Nucleus accumbens (tissue), 56 donors: ENCODE data around the gene CCDC69.

Experiments used
- DNase-seq, 56 donors: peaks; one replicate each; lab custom pipeline; 2025; lab: John Stamatoyannopoulos, UW

CCDC69 gene

DNA sequence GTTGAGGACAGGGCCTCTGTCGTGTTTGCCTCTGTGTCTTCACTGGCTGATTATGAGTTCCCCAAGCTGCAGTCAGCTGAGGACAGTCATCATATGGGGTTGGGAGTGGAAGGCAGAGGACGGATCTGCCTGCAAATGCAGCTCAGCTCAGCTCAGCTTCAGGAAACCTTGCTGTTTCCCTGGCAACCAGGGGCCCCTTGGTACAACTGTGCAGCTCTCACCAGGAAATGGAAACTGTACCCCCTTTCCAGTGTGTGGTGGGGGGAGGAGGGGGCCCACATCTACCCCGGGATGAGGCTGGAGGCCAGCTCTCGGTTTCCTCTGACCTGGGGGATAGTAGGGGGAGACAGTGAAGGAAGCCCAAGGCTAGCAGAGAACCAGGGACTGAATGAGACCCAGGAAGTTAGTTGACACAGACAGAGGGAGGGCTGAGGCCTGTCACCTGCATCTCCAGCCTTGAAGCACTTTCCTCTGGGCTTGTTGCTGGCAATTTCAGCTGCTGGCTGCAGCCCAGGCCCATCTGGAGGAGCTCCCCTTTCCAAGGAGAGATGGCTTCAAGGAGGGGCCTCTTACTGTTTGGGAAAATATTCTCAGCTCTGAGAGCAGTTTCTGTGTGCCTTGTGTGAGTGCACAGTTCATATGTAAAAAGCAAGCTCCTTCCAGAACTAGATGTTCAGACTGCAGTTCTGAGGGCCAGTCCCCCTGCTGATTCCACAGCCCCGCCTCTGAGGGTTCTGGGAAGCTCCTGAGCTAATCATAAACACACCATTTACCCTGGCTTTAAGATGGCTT lies 73.2 kb downstream of the CCDC69 start:
- peak in 33 of 56 donors; percentile 13 to 78 (median 42) for DNase-seq

DNA sequence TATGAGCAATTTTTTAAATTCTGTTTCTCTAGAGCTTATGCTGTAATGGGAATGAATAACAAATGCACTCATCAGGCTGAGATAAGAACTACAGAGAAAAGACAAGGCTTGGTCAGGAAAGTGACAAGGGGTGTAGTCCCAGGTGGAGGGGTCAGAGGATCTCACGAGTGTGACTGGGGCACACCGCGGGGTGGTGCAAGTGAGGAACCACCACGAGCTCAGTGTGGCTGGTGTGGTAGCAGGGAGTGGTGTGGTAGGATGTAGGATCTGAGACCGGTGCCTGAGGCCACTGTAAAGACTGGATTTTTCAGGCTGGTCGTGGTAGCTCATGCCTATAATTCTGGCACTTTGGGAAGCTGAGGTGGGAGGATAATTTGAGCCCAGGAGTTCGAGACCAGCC lies 75.3 kb downstream of the CCDC69 start:
- DNase-seq, result no peak

DNA sequence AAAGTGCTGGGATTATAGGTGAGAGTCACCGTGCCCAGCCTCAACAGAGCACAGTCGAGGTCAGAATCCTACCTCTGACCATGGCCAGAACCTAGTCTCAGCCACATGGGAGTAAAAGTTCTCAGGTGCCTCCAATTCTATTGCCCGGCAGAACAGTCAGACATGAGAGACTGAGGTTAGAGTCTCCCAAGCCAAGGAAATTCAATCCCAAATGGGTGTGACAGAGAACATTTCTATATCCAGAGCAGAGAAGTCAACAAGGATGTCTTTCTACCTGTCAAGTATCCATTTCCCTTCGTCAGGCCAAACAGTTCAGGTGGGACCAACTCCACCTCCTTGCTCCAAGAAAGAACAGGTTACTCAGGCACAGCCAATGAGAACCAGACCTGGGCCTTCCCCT lies 76.9 kb downstream of the CCDC69 start:
- no peak for DNase-seq

DNA sequence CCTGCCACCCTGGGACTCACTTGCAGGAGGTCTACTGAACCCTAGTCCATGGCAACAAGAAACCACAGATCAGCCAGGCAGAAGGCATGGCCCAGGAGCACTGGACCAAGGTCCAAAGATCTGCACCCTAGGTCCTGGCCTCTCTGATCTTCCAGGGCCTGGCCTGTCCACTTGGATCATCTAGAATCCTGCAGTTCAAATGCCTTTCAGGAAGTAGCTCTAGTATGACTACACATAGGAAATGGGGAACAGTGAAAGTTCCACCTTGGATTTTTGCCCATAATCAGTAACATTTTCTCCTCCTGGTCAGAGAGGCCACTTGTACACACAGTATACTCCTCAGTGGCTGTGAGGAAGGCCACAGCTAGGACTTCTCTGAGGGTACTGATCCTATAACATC lies 77.8 kb downstream of the CCDC69 start:
- DNase-seq, result no peak

- peak in 1 of 56 donors; percentile 7 for DNase-seq
These were observed 79.0 kb downstream of the CCDC69 start for GRCh38 chr5:151144922-151145321.

DNA sequence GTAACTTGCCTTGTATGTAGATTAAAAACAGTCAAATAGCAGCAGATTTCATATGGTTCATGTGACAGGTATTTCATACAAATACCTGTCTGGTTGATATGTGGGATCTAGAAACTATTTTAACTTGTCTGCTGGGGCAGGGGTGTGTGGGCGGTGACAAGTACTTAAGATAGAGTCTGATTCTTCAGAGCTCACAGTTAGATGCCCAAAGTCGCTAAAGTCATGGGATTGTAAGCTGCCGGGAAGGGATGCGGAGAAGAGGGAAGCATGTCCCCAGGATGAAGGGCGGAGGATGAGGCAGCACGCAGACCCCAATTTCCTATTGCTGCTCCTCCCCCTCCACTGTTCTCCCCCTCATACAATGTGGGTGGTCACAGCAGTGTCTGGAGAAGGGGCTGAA lies 79.6 kb downstream of the CCDC69 start:
- peak in 19 of 56 donors; percentile 4 to 83 (median 46) for DNase-seq

DNA sequence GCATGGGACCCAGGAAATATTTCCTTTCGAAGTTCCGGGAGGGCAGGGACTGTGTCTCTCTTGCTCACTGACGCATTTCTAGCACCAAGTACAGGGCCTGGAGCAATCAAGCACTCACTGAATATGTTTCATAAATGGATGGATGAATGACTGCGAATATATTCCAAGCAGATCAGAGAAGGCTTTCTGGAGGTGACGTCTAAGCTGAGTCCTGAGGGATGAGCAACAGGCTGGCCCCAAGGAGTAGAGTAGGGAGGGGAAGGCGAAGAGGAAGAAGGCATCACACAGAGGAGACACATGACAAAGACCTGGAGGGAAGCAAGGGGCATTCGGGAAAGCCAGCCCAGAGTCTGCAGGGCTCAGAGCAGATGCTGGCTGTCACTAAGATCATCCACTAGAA lies 80.2 kb downstream of the CCDC69 start:
- DNase-seq, result no peak

- DNase-seq, result no peak
These were observed 81.0 kb downstream of the CCDC69 start for GRCh38 chr5:151142933-151143332.

GRCh38 chr5:151141535-151141934 lies 82.4 kb downstream of the CCDC69 start:
- no peak for DNase-seq

GRCh38 chr5:151140686-151141459 lies 83.0 kb downstream of the CCDC69 start:
- peak in 13 of 56 donors; percentile 13 to 59 (median 28) for DNase-seq

GRCh38 chr5:151139646-151140045 lies 84.2 kb downstream of the CCDC69 start:
- no peak for DNase-seq

- no peak for DNase-seq
These were observed 84.9 kb downstream of the CCDC69 start for GRCh38 chr5:151139015-151139414.

DNA sequence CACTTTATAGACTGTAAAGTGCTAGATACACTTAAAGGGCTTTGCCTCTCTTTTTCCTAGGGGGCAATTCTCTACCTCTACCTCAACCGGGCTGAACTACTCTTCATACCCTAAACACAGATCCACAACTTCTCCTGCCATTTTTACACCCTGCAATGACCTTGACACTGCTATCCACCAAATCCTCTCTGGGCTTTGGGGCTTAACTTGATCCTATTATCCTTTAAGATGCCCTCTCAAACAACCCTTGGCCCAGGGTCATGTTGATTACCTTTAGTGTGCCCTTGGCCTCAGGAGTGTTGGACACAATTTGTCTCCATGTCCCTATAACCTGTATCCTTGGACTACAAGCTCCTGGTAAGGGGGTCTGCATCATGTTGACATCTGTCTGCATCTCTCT lies 85.8 kb downstream of the CCDC69 start:
- no peak for DNase-seq

DNA sequence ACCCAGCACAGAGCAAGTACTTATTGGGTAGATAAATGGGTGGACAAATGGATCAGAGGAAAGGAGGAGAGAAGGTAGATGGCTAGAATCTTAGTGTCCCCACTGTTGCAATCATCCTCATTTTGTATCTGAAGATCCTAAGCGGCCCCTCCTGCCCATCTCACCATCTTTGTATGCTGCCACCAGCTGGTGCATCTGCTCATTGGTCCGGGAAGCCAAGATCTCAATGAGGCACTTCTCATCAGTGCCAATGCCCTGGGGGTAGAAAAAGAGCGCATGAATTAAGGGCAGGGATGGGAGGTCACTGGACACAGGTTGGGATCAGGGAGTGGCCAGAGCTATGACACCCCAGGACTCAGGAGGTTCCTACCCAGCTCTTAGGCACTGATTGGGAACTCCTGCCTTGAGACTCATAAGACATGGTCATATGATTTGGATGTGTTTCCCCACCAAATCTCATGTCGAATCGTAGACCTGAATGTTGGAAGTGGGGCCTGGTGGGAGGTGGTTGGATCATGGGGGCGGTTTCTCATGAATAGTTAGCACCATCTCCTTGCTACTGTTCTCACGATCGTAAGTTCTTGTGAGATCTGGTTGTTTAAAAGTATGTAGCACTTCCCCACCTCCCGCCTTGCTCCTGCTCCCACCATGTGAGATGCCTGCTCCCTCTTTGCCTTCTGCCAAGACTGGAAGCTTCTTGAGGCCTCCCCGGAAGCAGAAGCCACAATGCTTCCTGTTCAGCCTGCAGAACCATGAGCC lies 86.6 kb downstream of the CCDC69 start:
- DNase-seq, result peak in 9 of 56 donors; percentile 9 to 50 (median 37)

DNA sequence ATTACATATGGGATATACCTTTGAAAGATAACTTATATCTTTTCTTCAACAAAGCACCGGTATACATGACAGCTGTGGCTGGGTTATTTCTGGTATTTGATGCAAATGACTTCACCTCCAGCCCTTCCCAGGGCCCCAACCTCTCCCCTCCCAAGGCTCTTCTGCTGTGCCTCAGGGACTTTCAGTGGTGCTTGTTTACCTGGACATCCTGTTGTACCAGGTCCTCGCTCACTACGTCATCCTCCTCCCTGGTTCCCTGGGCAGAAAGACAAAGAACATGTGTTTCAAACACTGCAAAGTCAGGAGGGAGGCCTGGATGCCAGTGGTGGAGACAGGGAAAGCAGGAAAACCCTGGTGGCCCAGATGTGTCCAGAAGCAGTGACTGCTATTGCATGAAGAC lies 89.7 kb downstream of the CCDC69 start:
- no peak for DNase-seq

- DNase-seq, result peak in 2 of 56 donors; percentile 16 to 19
These were observed 90.9 kb downstream of the CCDC69 start for GRCh38 chr5:151132963-151133362.
